H1 (cell line): ENCODE measurements around the gene EXOSC1. TPM values are rescaled to one million over a fixed set of nuclear protein-coding genes. Genes with fewer than 3 reads are reported as not detected.
A peak's percentile ranks its signal among the peaks of the same experiment; 100 is the strongest.

ENCODE experiments used
- CTCF ChIA-PET: fragments of 300-600 bp; sonication (Branson Sonifier 250); formaldehyde crosslinking; loops from one replicate; lab custom pipeline; 2021; ENCODE audit not compliant: partially characterized antibody; lab: Charles Lee
- POLR2A ChIA-PET: fragments of 300-600 bp; sonication (Branson Sonifier 250); formaldehyde crosslinking; loops from one replicate; lab custom pipeline; 2021; ENCODE audit warnings: inconsistent platforms; ENCODE audit not compliant: partially characterized antibody; lab: Charles Lee
- DNase-seq, 2 experiments: peaks; one replicate each; pipeline versions ENCODE4 v3.0.0 to v3.0.0-alpha.2; 2010 to 2022; ENCODE audit warnings: low spot score in 2 of 2, low read depth in 1 of 2, mixed read lengths in 1 of 2
- FAIRE-seq: peaks from 2 replicates; lab custom pipeline; 2011; peaks lifted over from hg19 to GRCh38; lab: Jason Lieb, UNC
- H2AFZ ChIP-seq: 2 replicates; pipeline ENCODE4 v1.8.1; 2012; ENCODE audit warnings: low read length, inconsistent platforms
- H2AK5ac ChIP-seq: 2 replicates; pipeline ENCODE4 v1.6.1; 2013; ENCODE audit warnings: low read depth, low read length
- H2BK120ac ChIP-seq: replicated peaks from 2 replicates; pipeline ENCODE3; 2013; ENCODE audit warnings: low read depth, low read length, inconsistent platforms
- H2BK12ac ChIP-seq: 2 replicates; pipeline ENCODE4 v1.6.1; 2013; ENCODE audit warnings: low read depth, low read length
- H2BK15ac ChIP-seq: 2 replicates; pipeline ENCODE4 v1.6.1; 2013; ENCODE audit warnings: low read length
- H2BK20ac ChIP-seq: 2 replicates; pipeline ENCODE4 v1.6.1; 2013; ENCODE audit warnings: low read length
- H2BK5ac ChIP-seq: 2 replicates; pipeline ENCODE4 v1.6.1; 2013; ENCODE audit warnings: low read depth, low read length
- H3K14ac ChIP-seq: 2 replicates; pipeline ENCODE4 v1.6.1; 2013; ENCODE audit warnings: inconsistent platforms; ENCODE audit not compliant: insufficient read length
- H3K18ac ChIP-seq: 2 replicates; pipeline ENCODE4 v1.6.1; 2013; ENCODE audit warnings: low read length; ENCODE audit errors: extremely low read depth
- H3K23ac ChIP-seq: 2 replicates; pipeline ENCODE4 v1.6.1; 2013; ENCODE audit warnings: inconsistent platforms; ENCODE audit not compliant: insufficient read length
- H3K23me2 ChIP-seq: 2 replicates; pipeline ENCODE4 v1.6.1; 2013; ENCODE audit warnings: low read depth, low read length
- H3K27ac ChIP-seq: 2 replicates; pipeline ENCODE4 v1.6.1; 2011; ENCODE audit warnings: low read depth, low read length, inconsistent platforms
- H3K27me3 ChIP-seq, 4 experiments: replicated peaks in 1 of 4; 1 replicate in 1 of 4; 2 replicates in 3 of 4; pipeline versions ENCODE4 v1.6.1 to v1.8.1; 2011 to 2013; ENCODE audit warnings: low read length in 3 of 4, mild to moderate bottlenecking in 3 of 4, inconsistent platforms in 2 of 4, mixed read lengths in 2 of 4, moderate library complexity in 1 of 4; ENCODE audit not compliant: control insufficient read depth in 3 of 4, insufficient read depth in 3 of 4; ENCODE audit errors: extremely low read depth in 1 of 4
- H3K36me3 ChIP-seq, 4 experiments: 2 replicates each; pipeline versions ENCODE4 v1.6.1 to v1.8.1; 2011 to 2013; ENCODE audit warnings: mild to moderate bottlenecking in 4 of 4, low read length in 3 of 4, moderate library complexity in 2 of 4, control low read depth in 1 of 4, inconsistent platforms in 1 of 4; ENCODE audit not compliant: insufficient read depth in 4 of 4, control insufficient read depth in 2 of 4
- H3K4ac ChIP-seq: replicated peaks from 2 replicates; pipeline ENCODE3; 2013; ENCODE audit warnings: low read length, low read depth, mixed read lengths, inconsistent platforms; ENCODE audit not compliant: insufficient read length
- H3K4me1 ChIP-seq, 4 experiments: replicated peaks in 1 of 4; 1 replicate in 1 of 4; 2 replicates in 3 of 4; pipeline versions ENCODE4 v1.6.1 to v1.8.1; 2011 to 2013; ENCODE audit warnings: low read length in 3 of 4, inconsistent platforms in 2 of 4, mixed read lengths in 1 of 4; ENCODE audit not compliant: insufficient read depth in 4 of 4, control insufficient read depth in 3 of 4
- H3K4me2 ChIP-seq, 2 experiments: 2 replicates each; pipeline versions ENCODE4 v1.6.1 to v1.8.1; 2011 to 2013; ENCODE audit warnings: low read depth in 2 of 2, low read length in 2 of 2, control low read depth in 1 of 2, inconsistent platforms in 1 of 2, mild to moderate bottlenecking in 1 of 2; ENCODE audit not compliant: insufficient read depth in 1 of 2
- H3K4me3 ChIP-seq, 4 experiments: fragments of 200-600, 300-600 bp in 1 of 4; sonication (generic), shearing (Covaris generic), sonication (Bioruptor Twin) in 1 of 4; 2 replicates each; pipeline versions ENCODE4 v1.5.1 to v1.8.1; 2011 to 2016; ENCODE audit warnings: low read length in 4 of 4, low read depth in 3 of 4, control low read depth in 2 of 4, inconsistent platforms in 2 of 4, mild to moderate bottlenecking in 2 of 4, mixed read lengths in 1 of 4, moderate library complexity in 1 of 4; ENCODE audit not compliant: insufficient read depth in 2 of 4; ENCODE audit errors: extremely low read depth in 1 of 4
- H3K56ac ChIP-seq: replicated peaks from 2 replicates; pipeline ENCODE3; 2013; ENCODE audit warnings: low read depth, mild to moderate bottlenecking, mixed read lengths, low read length, inconsistent platforms; ENCODE audit not compliant: insufficient read length
- H3K79me1 ChIP-seq: 2 replicates; pipeline ENCODE4 v1.6.1; 2013; ENCODE audit warnings: low read depth, low read length, control low read depth
- H3K79me2 ChIP-seq, 2 experiments: 2 replicates each; pipeline versions ENCODE4 v1.6.1 to v1.8.1; 2012 to 2013; ENCODE audit warnings: low read length in 2 of 2, mild to moderate bottlenecking in 2 of 2, inconsistent platforms in 1 of 2; ENCODE audit not compliant: insufficient read depth in 2 of 2, control insufficient read depth in 1 of 2
- H3K9ac ChIP-seq, 4 experiments: replicated peaks in 1 of 4; 1 replicate in 1 of 4; 2 replicates in 3 of 4; pipeline versions ENCODE4 v1.6.1 to v1.8.1; 2011 to 2013; ENCODE audit warnings: low read depth in 3 of 4, low read length in 3 of 4, control low read depth in 2 of 4, mild to moderate bottlenecking in 2 of 4, moderate library complexity in 2 of 4, inconsistent platforms in 1 of 4; ENCODE audit errors: extremely low read depth in 1 of 4
- H3K9me3 ChIP-seq, 2 experiments: 2 replicates each; pipeline versions ENCODE4 v1.6.1 to v1.8.1; 2012 to 2013; ENCODE audit warnings: mild to moderate bottlenecking in 2 of 2, moderate library complexity in 2 of 2, control low read depth in 1 of 2, inconsistent platforms in 1 of 2, low read depth in 1 of 2, low read length in 1 of 2, mixed read lengths in 1 of 2; ENCODE audit not compliant: insufficient read depth in 2 of 2
- H4K20me1 ChIP-seq, 2 experiments: replicated peaks in 1 of 2; 2 replicates each; pipeline versions ENCODE3 to v1.8.1; 2011 to 2013; ENCODE audit warnings: inconsistent platforms in 2 of 2, low read length in 2 of 2, mild to moderate bottlenecking in 1 of 2; ENCODE audit not compliant: insufficient read depth in 2 of 2, control insufficient read depth in 1 of 2
- H4K5ac ChIP-seq: 2 replicates; pipeline ENCODE4 v1.6.1; 2013; ENCODE audit warnings: low read length, low read depth, mixed read lengths, inconsistent platforms; ENCODE audit not compliant: insufficient read length
- H4K8ac ChIP-seq: 2 replicates; pipeline ENCODE4 v1.8.0; 2013; ENCODE audit warnings: mild to moderate bottlenecking, moderate library complexity, low read length, inconsistent platforms; ENCODE audit not compliant: insufficient read depth; ENCODE audit errors: extremely low read depth
- H4K91ac ChIP-seq: replicated peaks from 2 replicates; pipeline ENCODE3; 2013; ENCODE audit warnings: low read length, mixed read lengths, inconsistent platforms; ENCODE audit not compliant: insufficient read length
- GABPA ChIP-seq: IDR thresholded peaks from 2 replicates; pipeline ENCODE4 v1.6.1; 2011; ENCODE audit warnings: mild to moderate bottlenecking, low read length, moderate library complexity, borderline replicate concordance; ENCODE audit not compliant: insufficient read depth
- GTF2F1 ChIP-seq: IDR thresholded peaks from 2 replicates; pipeline ENCODE4 v1.6.1; 2012; ENCODE audit warnings: low read depth, low read length, improper control_type of control experiment, borderline replicate concordance
- HDAC6 ChIP-seq: IDR thresholded peaks from one replicate; pipeline ENCODE4 v1.7.1; 2012; ENCODE audit warnings: low read depth, mild to moderate bottlenecking, inconsistent platforms, low read length, moderate library complexity
- KDM4A ChIP-seq: IDR thresholded peaks from one replicate; pipeline ENCODE4 v1.7.1; 2012; ENCODE audit warnings: low read depth, mild to moderate bottlenecking, moderate library complexity, low read length, inconsistent platforms; ENCODE audit not compliant: severe bottlenecking
- PHF8 ChIP-seq: fragments of 200-600 bp; sonication (generic); conservative IDR thresholded peaks from 2 replicates; pipeline ENCODE4 v1.7.1; 2012; ENCODE audit warnings: low read depth, mild to moderate bottlenecking, inconsistent platforms, low read length, moderate library complexity
- POLR2AphosphoS5 ChIP-seq: IDR thresholded peaks from 2 replicates; pipeline ENCODE4 v1.6.1; 2011; ENCODE audit warnings: low read depth, low read length
- RNF2 ChIP-seq: fragments of 200-900, 300-1000 bp; sonication (generic); IDR thresholded peaks from 2 replicates; pipeline ENCODE4 v1.7.1; 2016; ENCODE audit warnings: borderline replicate concordance, low read depth, mild to moderate bottlenecking, antibody characterized with exemption, low read length; ENCODE audit not compliant: poor library complexity, severe bottlenecking; ENCODE audit errors: missing control alignments
- SP4 ChIP-seq: IDR thresholded peaks from 2 replicates; pipeline ENCODE4 v1.6.1; 2012; ENCODE audit warnings: low read length, inconsistent platforms
- WGBS, 2 experiments: shearing (Covaris generic) in 1 of 2; methylation state at CpG; one replicate each; pipeline versions ENCODE4 v1.1.6 to v1.1.7; 2013 to 2015; ENCODE audit warnings: low lambda C conversion rate in 2 of 2, mixed read lengths in 2 of 2, inconsistent platforms in 1 of 2, low coverage in 1 of 2, missing lambda C conversion rate in 1 of 2; ENCODE audit not compliant: insufficient replicate concordance in 2 of 2, insufficient coverage in 1 of 2, insufficient read length in 1 of 2; ENCODE audit errors: extremely low coverage in 1 of 2, missing lambda C conversion rate in 1 of 2; 5-methylcytosine and 5-hydroxymethylcytosine counted together
- polyA plus RNA-seq, 7 experiments: library from polyadenylated mRNA; depleted of rRNA in 3 of 7; stranded (reverse) in 5 of 7; unstranded in 2 of 7; fragments of >200 nt in 5 of 7; fragments of 200-250 nt in 2 of 7; gene quantifications; 1 replicate in 5 of 7; 2 replicates in 1 of 7; 4 replicates in 1 of 7; pipeline versions ENCODE4 v1.2.1 to v1.2.3, GENCODE V29; 2011 to 2013; ENCODE audit warnings: missing spikeins in 2 of 7, mixed read lengths in 2 of 7
- total RNA-seq: library from RNA; stranded (reverse); fragmentation: NEBNext Ultra II Directional; extraction: Animal tissue kit (Norgen Biotek cat#: 25700); gene quantifications from 2 replicates; pipeline ENCODE4 v1.2.1, GENCODE V29; 2021

The EXOSC1 gene
- total and polyA plus RNA-seq, 2 of the 8 experiments (the other 6 are each of a cell fraction or from before 2014, with no cell fraction given), result 52.1 to 68.1 TPM

GRCh38 chr10:97451605-97452004, 5.8 kb upstream of the EXOSC1 start:
- WGBS, 2 experiments, result 95% methylated on average over 11 of the region's 17 CpGs; no CpG with 5 or more reads in 1 of the 2 experiments
- no peaks in the 10 kb centered on the region for H3K27me3 ChIP-seq
- peak overlapping the region; percentile 29; the same call in 1 of the 2 replicates for H4K8ac ChIP-seq
- ChIA-PET POLR2A (interaction anchor here (1.4 to 13.1 kb wide), 3 partner anchors 10 to 25 kb away, joined by 4 to 105 read pairs (median 4); no protein-coding TSS in a partner anchor), CTCF (interaction anchor here (1.4 to 7.2 kb wide), 2 partner anchors 9 to 14 kb away, joined by 3 to 40 read pairs; no protein-coding TSS in a partner anchor)
- H2BK5ac ChIP-seq, result no peak overlapping the region; the same call in 1 of the 2 replicates
- peak overlapping the region; percentile 34; the same call in 1 of the 2 replicates for H3K27ac ChIP-seq
- H3K23ac ChIP-seq, result no peak overlapping the region
- no peak overlapping the region for H4K91ac ChIP-seq
- no peak overlapping the region for H3K18ac ChIP-seq
- peaks cover 11% of the 10 kb centered on the region; the same call in 1 of the 2 replicates for H3K79me1 ChIP-seq
- no peak overlapping the region for H4K5ac ChIP-seq
- H3K9me3 ChIP-seq, result no peaks in the 10 kb centered on the region
- no peak overlapping the region for H3K4me3 ChIP-seq
- H4K20me1 ChIP-seq, result peaks cover 4 to 16% of the 10 kb centered on the region in 2 experiments
- TF ChIP-seq HDAC6, result no peak
- TF ChIP-seq PHF8, result no peak
- no peak for TF ChIP-seq GABPA
- no peak for TF ChIP-seq SP4
- TF ChIP-seq GTF2F1, result no peak
- no peak for TF ChIP-seq KDM4A
- no peak for TF ChIP-seq RNF2
- peak; percentile 70; the same call in 1 of the 2 replicates for TF ChIP-seq POLR2AphosphoS5
- TF ChIP-seq, all 59 proteins: peak for 1
- H3K14ac ChIP-seq, result no peak overlapping the region
- peaks cover 5 to 22% of the 10 kb centered on the region in 2 experiments for H3K79me2 ChIP-seq
- H2AFZ ChIP-seq, result no peak overlapping the region
- H3K4ac ChIP-seq, result no peak overlapping the region
- peaks cover 2 to 43% (median 27%) of the 10 kb centered on the region in 4 experiments; a peak in 7 of 8 replicates for H3K36me3 ChIP-seq
- peaks cover 0 to 4% (median 0%) of the 10 kb centered on the region in 4 experiments; a peak in 1 of 7 replicates for H3K4me1 ChIP-seq
- peaks cover under 1% of the 10 kb centered on the region; the same call in 1 of the 2 replicates for H3K23me2 ChIP-seq
- no peak overlapping the region for H3K4me2 ChIP-seq
- FAIRE-seq (no peak), DNase-seq (no peak)
- H2BK15ac ChIP-seq, result no peak overlapping the region
- no peak overlapping the region for H3K9ac ChIP-seq
- H2AK5ac ChIP-seq, result no peak overlapping the region
- H2BK20ac ChIP-seq, result no peak overlapping the region
- H3K56ac ChIP-seq, result no peak overlapping the region
- H2BK120ac ChIP-seq, result no peak overlapping the region
- no peak overlapping the region for H2BK12ac ChIP-seq
